Calu3 (cell line): ENCODE data around the gene IRS2. TPM values are rescaled to one million over a fixed set of nuclear protein-coding genes. Genes with fewer than 3 reads are reported as not detected.

Source experiments
- BruUV-seq: library from RNA; stranded (reverse); fragments of 400-500 nt; replicated peaks from 2 replicates; lab custom pipeline; 2021; lab: Mats Ljungman, UMichigan
- CTCF ChIA-PET: fragments of 300-600 bp; sonication (Branson Sonifier 250); formaldehyde crosslinking; loops from one replicate; lab custom pipeline; 2022; ENCODE audit warnings: antibody characterized with exemption; lab: Charles Lee
- DNase-seq: peaks from one replicate; pipeline ENCODE4 v3.0.0; 2022
- H3K27ac Mint-ChIP-seq: one replicate; pipeline ENCODE4 v1.8.0; 2022; ENCODE audit warnings: mixed read lengths; ENCODE audit not compliant: unreplicated experiment
- H3K27me3 Mint-ChIP-seq: one replicate; pipeline ENCODE4 v1.8.0; 2022; ENCODE audit warnings: mixed read lengths; ENCODE audit not compliant: unreplicated experiment
- H3K36me3 Mint-ChIP-seq: one replicate; pipeline ENCODE4 v1.8.0; 2022; ENCODE audit warnings: mild to moderate bottlenecking, moderate library complexity, mixed read lengths; ENCODE audit not compliant: insufficient read depth, unreplicated experiment
- H3K4me1 Mint-ChIP-seq: one replicate; pipeline ENCODE4 v1.8.0; 2022; ENCODE audit warnings: mild to moderate bottlenecking, low read depth, mixed read lengths; ENCODE audit not compliant: unreplicated experiment
- H3K4me3 Mint-ChIP-seq: one replicate; pipeline ENCODE4 v1.8.0; 2022; ENCODE audit warnings: mild to moderate bottlenecking, low read depth, moderate library complexity, mixed read lengths; ENCODE audit not compliant: unreplicated experiment
- H3K9me3 Mint-ChIP-seq: one replicate; pipeline ENCODE4 v1.8.0; 2022; ENCODE audit warnings: low read depth, mixed read lengths; ENCODE audit not compliant: unreplicated experiment
- CTCF ChIP-seq: fragments of 200-600 bp; IDR thresholded peaks from one replicate; pipeline ENCODE4 v1.8.0; 2022; ENCODE audit warnings: antibody characterized with exemption; ENCODE audit not compliant: unreplicated experiment
- intact Hi-C: fragments of 100-400 bp; cut with micrococcal nuclease; formaldehyde crosslinking; loops from one replicate; pipeline ENCODE4 v1.10.0; 2022; ENCODE audit not compliant: unreplicated experiment
- total RNA-seq: library from RNA; stranded (reverse); gene quantifications from 2 replicates; pipeline ENCODE4 v1.2.3, GENCODE V29; 2022

IRS2 gene
- total RNA-seq, 1 experiment from 2014 or later, result 5.4 TPM

- no peak for DNase-seq
- Mint-ChIP-seq H3K4me1 (no peaks in the 10 kb centered on the region), H3K27me3 (no peaks in the 10 kb centered on the region), H3K9me3 (no peaks in the 10 kb centered on the region), H3K36me3 (no peaks in the 10 kb centered on the region), H3K4me3 (no peak overlapping the region), H3K27ac (no peak overlapping the region)
- TF ChIP-seq CTCF, result no peak
- CTCF ChIA-PET, result interaction anchor here (0.7 kb wide), 1 partner anchor 12 kb away, joined by 6 read pairs; no protein-coding TSS in a partner anchor
- BruUV-seq, result no TSS peak
- intact Hi-C loops, result no loop called here
Observed at GRCh38 chr13:109768176-109768575, 18.2 kb downstream of the IRS2 start.

GRCh38 chr13:109767023-109767422, 19.4 kb downstream of the IRS2 start:
- Mint-ChIP-seq H3K36me3 (no peaks in the 10 kb centered on the region), H3K27me3 (no peaks in the 10 kb centered on the region), H3K4me3 (no peak overlapping the region), H3K4me1 (no peaks in the 10 kb centered on the region), H3K27ac (no peak overlapping the region), H3K9me3 (no peaks in the 10 kb centered on the region)
- BruUV-seq, result no TSS peak
- CTCF ChIA-PET, result no interaction called here
- TF ChIP-seq CTCF, result no peak
- intact Hi-C loops, result no loop called here
- no peak for DNase-seq

- intact Hi-C loops, result no loop called here
Observed at GRCh38 chr13:109764470-109765291, 21.7 kb downstream of the IRS2 start.

GRCh38 chr13:109764045-109764444, 22.3 kb downstream of the IRS2 start:
- CTCF ChIA-PET, result no interaction called here
- DNase-seq, result no peak
- H3K36me3 Mint-ChIP-seq, result no peaks in the 10 kb centered on the region
- BruUV-seq, result no TSS peak
- H3K4me3 Mint-ChIP-seq, result no peak overlapping the region
- H3K9me3 Mint-ChIP-seq, result no peaks in the 10 kb centered on the region
- intact Hi-C loops, result no loop called here
- no peak overlapping the region for H3K27ac Mint-ChIP-seq
- no peak for TF ChIP-seq CTCF
- no peaks in the 10 kb centered on the region for H3K4me1 Mint-ChIP-seq
- no peaks in the 10 kb centered on the region for H3K27me3 Mint-ChIP-seq

More at GRCh38 chr13:109764470-109765291, 21.7 kb downstream of the IRS2 start:
- no peaks in the 10 kb centered on the region for H3K27me3 Mint-ChIP-seq
- CTCF ChIA-PET, result no interaction called here
- DNase-seq, result no peak
- TF ChIP-seq CTCF, result no peak
- no peaks in the 10 kb centered on the region for H3K9me3 Mint-ChIP-seq
- H3K36me3 Mint-ChIP-seq, result no peaks in the 10 kb centered on the region
- H3K4me1 Mint-ChIP-seq, result no peaks in the 10 kb centered on the region
- H3K27ac Mint-ChIP-seq, result no peak overlapping the region
- no TSS peak for BruUV-seq
- no peak overlapping the region for H3K4me3 Mint-ChIP-seq
